ENCODE measurements around the gene SSTR5.
A peak's percentile ranks its signal among the peaks of the same experiment; 100 is the strongest.

SSTR5 gene

GRCh38 chr16:1093284-1094123 is 21.0 kb downstream of the SSTR5 start:
- DNase-seq = no peak

- DNase-seq = no peak
These were observed 21.6 kb downstream of the SSTR5 start for GRCh38 chr16:1094124-1094479.

DNA sequence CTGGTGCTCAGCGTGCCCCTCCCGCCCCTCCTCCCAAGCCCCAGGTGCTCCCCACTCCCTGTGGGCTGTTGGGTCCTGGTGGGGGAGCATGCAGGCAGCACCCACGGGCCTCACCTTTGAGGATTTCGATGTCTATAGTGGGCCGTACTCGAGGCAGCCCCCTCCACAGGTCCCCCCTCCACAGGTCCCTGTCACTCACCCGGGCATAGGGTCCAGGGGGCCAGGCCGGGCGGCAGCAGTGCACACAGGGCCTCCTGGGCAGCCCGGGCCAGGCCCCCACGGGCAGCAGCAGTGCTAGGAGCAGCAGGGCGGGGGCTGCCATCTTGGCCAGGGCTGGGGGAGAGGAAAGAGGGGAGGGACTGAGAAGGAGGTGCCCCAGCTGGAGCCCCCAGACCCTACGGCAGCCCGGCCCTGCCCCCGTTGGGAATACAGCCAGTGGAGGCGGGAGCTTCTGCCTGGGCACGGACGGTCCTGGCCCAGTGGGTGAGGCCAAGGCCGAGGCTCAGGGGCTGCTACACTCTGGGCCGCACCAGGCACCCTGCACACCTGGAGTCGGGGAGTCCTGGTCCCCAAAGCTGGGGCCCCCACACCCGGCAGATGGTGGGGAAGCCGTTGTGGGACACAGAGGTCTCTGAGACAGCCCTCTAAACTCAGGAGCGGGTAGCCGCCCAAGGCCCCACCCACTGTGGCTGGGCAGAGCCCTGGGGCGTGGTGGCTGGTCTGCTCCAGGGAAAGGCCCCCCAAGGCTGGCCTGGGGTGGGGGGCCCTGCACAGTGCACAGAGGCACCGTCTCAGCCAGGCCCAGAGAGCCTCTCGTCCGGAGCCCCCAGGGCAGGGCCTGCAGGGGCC is 22.3 kb downstream of the SSTR5 start:
- DNase-seq = no peak

GRCh38 chr16:1095450-1096168 is 23.1 kb downstream of the SSTR5 start:
- DNase-seq = no peak

GRCh38 chr16:1096169-1097082 is 23.9 kb downstream of the SSTR5 start, which contains the start of gene C1QTNF8:
Gene C1QTNF8, minus strand, starts transcription at chr16:1096244. Its CDS starts 1,322 bp downstream, at chr16:1094922.
- no peak for DNase-seq

DNA sequence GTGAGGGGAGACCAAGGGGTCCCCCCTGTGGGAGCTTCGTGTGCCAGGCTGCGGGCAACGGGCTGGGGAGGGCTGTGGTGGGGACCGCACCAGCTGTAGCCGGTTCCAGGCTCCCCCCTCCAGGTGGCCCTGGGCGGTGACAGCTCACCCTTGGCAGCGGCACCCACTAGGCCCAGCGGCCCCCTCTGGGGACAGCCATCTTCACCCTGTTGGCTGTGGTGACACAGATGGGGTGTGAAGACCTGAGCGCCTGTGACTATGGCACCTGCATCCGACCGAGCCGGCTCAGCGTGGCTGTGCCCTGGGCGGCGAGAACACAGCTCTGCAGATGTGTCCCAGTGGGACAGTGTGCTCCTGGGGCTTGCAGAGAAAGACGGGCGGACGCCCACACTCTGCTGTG is 24.6 kb downstream of the SSTR5 start:
- DNase-seq = no peak

- no peak for DNase-seq
These were observed 25.3 kb downstream of the SSTR5 start for GRCh38 chr16:1097800-1098199.

DNA sequence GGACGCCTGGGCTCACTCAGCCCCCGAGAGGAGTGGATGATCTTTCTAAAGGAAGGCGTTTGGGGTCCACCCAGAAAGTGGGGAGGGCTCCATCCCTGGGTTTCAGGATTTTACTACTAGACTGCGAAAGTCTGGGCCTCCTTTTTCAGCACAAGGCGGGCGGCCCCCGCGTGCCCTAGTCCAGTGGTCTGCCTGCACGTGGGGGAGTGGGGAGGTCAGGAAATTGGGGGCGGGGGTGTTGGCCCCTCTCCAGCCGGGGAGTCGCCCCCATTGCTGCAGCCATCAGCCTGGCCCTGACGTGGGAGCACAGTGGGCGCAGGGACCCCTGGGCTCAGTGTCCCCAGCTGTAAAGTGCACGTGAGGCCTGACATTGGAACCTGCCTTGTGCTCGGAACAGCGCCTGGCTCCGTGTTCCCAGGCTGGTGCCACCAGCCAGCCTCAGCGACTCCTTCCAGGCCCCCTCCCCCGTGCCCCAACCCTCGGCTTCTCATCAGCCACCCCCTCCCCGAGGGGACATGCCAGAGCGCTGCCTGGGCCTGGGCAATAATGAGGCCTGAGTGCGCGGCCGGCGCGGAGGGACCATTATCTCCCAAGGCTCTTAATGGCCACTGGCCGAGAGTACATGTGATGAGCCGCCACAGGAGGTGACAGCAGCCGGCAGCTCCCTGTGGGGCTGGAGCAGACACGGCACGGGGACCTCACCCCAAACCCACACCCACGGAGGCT is 25.9 kb downstream of the SSTR5 start:
- DNase-seq = no peak

DNA sequence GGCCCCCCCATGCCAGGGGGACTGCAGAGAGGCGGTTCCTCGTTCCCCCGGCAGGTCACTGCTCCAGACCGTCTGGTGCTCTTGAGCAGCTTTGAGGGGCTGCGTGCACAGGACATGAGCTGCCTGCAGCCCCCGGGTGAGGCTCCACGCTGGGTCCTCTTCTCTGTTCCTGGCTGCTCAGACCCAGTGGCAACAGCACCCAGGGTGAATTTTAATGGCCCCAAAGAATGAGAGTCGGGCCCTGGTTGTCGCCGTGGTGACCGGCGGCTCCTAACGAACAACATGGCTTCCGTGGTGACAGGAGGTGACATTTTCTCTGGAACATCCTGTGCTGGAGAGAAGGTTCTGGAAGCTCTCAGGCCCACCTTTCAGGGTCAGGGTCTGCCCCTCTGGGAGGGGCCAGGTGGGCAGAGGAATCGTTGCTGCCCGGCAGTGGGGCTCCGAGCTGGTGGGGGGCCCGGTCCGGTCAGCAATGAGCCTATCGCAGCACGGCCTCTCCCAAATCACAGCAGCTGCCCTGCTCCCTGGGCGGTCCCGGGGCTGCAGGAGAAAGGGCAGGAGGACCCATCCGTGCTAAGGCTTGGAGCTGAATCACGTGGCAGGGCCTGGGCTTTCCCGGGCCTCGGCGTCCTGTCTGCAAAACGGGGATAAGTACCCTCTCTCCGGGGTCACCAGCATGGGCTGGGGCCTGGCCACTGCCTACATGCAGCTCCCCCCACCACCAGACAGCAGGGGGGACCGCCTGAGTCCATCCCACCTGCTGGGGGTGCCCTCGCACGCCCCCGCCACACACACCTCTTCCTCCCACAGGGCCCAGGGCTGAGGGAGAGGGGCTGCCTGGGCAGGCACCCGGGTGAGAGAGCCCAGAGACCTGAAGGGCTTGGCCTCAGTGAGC is 26.9 kb downstream of the SSTR5 start:
- no peak for DNase-seq

- no peak for DNase-seq
These were observed 27.7 kb downstream of the SSTR5 start for GRCh38 chr16:1100084-1100800.

DNA sequence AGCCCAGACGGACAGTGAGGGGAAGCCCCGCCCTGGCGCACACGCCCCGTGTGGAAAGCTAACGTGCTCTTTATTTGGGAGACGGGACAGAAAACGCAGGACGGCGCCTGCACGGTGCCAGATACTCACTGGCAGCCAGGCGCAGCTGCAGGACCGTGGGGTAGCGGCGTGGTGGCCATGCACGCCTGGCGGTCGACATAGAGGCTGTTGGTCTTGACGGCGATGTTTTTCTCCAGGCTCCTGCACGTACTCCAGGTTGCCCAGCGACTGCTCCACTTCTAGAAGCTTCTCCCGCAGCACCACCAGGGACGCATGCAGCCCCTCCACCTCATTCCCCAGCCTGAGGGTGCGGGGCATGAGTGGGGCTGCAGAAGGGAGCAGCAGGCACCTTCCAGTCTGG is 28.6 kb downstream of the SSTR5 start:
- no peak for DNase-seq

- no peak for DNase-seq
These were observed 29.2 kb downstream of the SSTR5 start for GRCh38 chr16:1101573-1102332.

DNA sequence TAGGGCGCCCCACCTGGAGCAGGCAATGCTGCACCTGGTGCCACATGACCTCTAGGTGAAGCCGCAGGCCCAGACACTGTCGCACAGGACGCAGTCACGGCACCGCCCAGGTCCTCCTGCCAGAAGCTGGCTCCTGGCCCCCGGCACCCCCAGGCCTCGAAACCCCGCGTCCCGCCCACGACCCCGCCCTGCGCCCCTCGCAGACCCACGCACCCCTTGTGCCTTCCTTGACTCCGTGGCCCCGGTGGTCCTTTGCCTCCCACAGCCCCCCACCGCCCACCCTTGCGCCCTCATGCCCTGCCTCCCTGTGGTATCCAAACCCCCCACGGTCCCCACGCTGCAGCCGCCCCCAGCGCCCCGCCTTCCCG is 29.8 kb downstream of the SSTR5 start:
- no peak for DNase-seq

GRCh38 chr16:1102921-1103635 is 30.5 kb downstream of the SSTR5 start:
- peak; percentile 64 for DNase-seq

GRCh38 chr16:1103636-1103980 is 31.1 kb downstream of the SSTR5 start:
- DNase-seq = no peak

GRCh38 chr16:1105888-1106620 is 33.5 kb downstream of the SSTR5 start:
- DNase-seq = no peak

- DNase-seq = no peak
These were observed 34.1 kb downstream of the SSTR5 start for GRCh38 chr16:1106659-1107058.

- DNase-seq = no peak
These were observed 34.6 kb downstream of the SSTR5 start for GRCh38 chr16:1107141-1107540.

Data from activated effector memory CD4-positive, alpha-beta T cell treated with Interleukin-2 at 50 U/mL for 16 hours (primary cell).